HCT116 (cell line): Measurements from ENCODE around the gene TANC1. TPM values are rescaled to one million over a fixed set of nuclear protein-coding genes. Genes with fewer than 3 reads are reported as not detected.

Source experiments
- ATAC-seq: fragments of 200-7000 bp; cut with Tn5 transposase; 2 replicates; pipeline ENCODE4 v1.9.1; 2020; ENCODE audit warnings: mild to moderate bottlenecking, moderate library complexity
- BruUV-seq: library from RNA; stranded (reverse); fragments of 400-500 nt; replicated peaks from 2 replicates; lab custom pipeline; 2021; lab: Mats Ljungman, UMichigan
- CTCF ChIA-PET: fragments of 300-600 bp; sonication (Branson Sonifier 250); formaldehyde crosslinking; loops from one replicate; lab custom pipeline; 2021; ENCODE audit warnings: antibody characterized with exemption; lab: Charles Lee
- POLR2A ChIA-PET: fragments of 300-600, 350-600 bp; sonication (Branson Sonifier 250); formaldehyde crosslinking; loops from one replicate; lab custom pipeline; 2021; ENCODE audit warnings: antibody characterized with exemption; lab: Charles Lee
- RAD21 ChIA-PET, 2 experiments: fragments of 300-600 bp; sonication (Branson Sonifier 250); formaldehyde crosslinking; loops; one replicate each; lab custom pipeline; 2023; ENCODE audit warnings: low total read pairs in 2 of 2; ENCODE audit not compliant: uncharacterized antibody in 2 of 2, unreplicated experiment in 2 of 2, low non-redundant PET in 1 of 2; lab: Charles Lee
- DNase-seq: peaks from one replicate; pipeline ENCODE4 v3.0.0-alpha.2; 2010; ENCODE audit warnings: low read depth, low spot score
- H2AFZ ChIP-seq: fragments of 200-600 bp; shearing (Covaris generic), sonication (generic); 2 replicates; pipeline ENCODE4 v1.6.1; 2017; ENCODE audit warnings: low read depth, mixed run types, mixed read lengths, antibody characterized with exemption, low read length; ENCODE audit not compliant: poor library complexity, severe bottlenecking
- H3K27ac ChIP-seq: 2 replicates; pipeline ENCODE4 v1.5.1; 2012; ENCODE audit warnings: low read depth, low read length
- H3K27me3 ChIP-seq: fragments of 200-600 bp; sonication (generic); 2 replicates; pipeline ENCODE4 v1.6.1; 2016; ENCODE audit warnings: mixed run types, low read length, mixed read lengths; ENCODE audit not compliant: insufficient read depth
- H3K36me3 ChIP-seq, 2 experiments: fragments of 200-500 bp in 1 of 2; fragments of 200-600 bp in 1 of 2; sonication (Bioruptor generic) in 1 of 2; sonication (generic) in 1 of 2; 2 replicates each; pipeline versions ENCODE4 v1.5.1 to v1.6.1; 2014 to 2016; ENCODE audit warnings: low read length in 2 of 2, inconsistent platforms in 1 of 2, mixed read lengths in 1 of 2, mixed run types in 1 of 2; ENCODE audit not compliant: insufficient read depth in 2 of 2, control insufficient read depth in 1 of 2
- H3K4me1 ChIP-seq, 2 experiments: fragments of 200-600 bp in 1 of 2; sonication (generic) in 1 of 2; 2 replicates each; pipeline versions ENCODE4 v1.5.1 to v1.6.1; 2012 to 2017; ENCODE audit warnings: low read length in 2 of 2, inconsistent platforms in 1 of 2, mild to moderate bottlenecking in 1 of 2, mixed read lengths in 1 of 2, mixed run types in 1 of 2, moderate library complexity in 1 of 2; ENCODE audit not compliant: insufficient read depth in 2 of 2, control insufficient read depth in 1 of 2
- H3K4me2 ChIP-seq: fragments of 200-600 bp; sonication (generic); 2 replicates; pipeline ENCODE4 v1.6.1; 2017; ENCODE audit warnings: mixed run types, low read length, mixed read lengths
- H3K4me3 ChIP-seq, 2 experiments: fragments of 200-600 bp in 1 of 2; sonication (generic) in 1 of 2; replicated peaks in 1 of 2; 2 replicates each; pipeline ENCODE4 v1.5.1; 2011 to 2016; ENCODE audit warnings: low read length in 2 of 2, control low read depth in 1 of 2, low read depth in 1 of 2, mild to moderate bottlenecking in 1 of 2, mixed read lengths in 1 of 2, mixed run types in 1 of 2
- H3K79me2 ChIP-seq: fragments of 200-600 bp; sonication (generic); 2 replicates; pipeline ENCODE4 v1.6.1; 2017; ENCODE audit warnings: mild to moderate bottlenecking, mixed run types, low read length, moderate library complexity, mixed read lengths; ENCODE audit not compliant: insufficient read depth
- H3K9ac ChIP-seq: fragments of 200-600 bp; sonication (generic); 2 replicates; pipeline ENCODE4 v1.6.1; 2016; ENCODE audit warnings: low read length, mixed read lengths
- H3K9me2 ChIP-seq: fragments of 200-600 bp; sonication (generic), shearing (Covaris generic); 2 replicates; pipeline ENCODE4 v1.6.1; 2017; ENCODE audit warnings: mixed run types, mild to moderate bottlenecking, moderate library complexity; ENCODE audit not compliant: insufficient read depth
- H3K9me3 ChIP-seq, 2 experiments: fragments of 200-500 bp in 1 of 2; fragments of 200-600 bp in 1 of 2; sonication (Bioruptor generic) in 1 of 2; sonication (generic) in 1 of 2; 2 replicates each; pipeline ENCODE4 v1.6.1; 2014 to 2017; ENCODE audit warnings: low read length in 2 of 2, mixed read lengths in 2 of 2, inconsistent platforms in 1 of 2, low read depth in 1 of 2, mild to moderate bottlenecking in 1 of 2, mixed run types in 1 of 2, moderate library complexity in 1 of 2; ENCODE audit not compliant: control insufficient read depth in 1 of 2, insufficient read depth in 1 of 2
- H4K20me1 ChIP-seq: fragments of 200-600 bp; sonication (generic), shearing (Covaris generic); 2 replicates; pipeline ENCODE4 v1.6.1; 2017; ENCODE audit warnings: mixed run types, mild to moderate bottlenecking, moderate library complexity; ENCODE audit not compliant: insufficient read depth
- ATF3 ChIP-seq: IDR thresholded peaks from 2 replicates; pipeline ENCODE4 v1.6.1; 2012
- CBX3 ChIP-seq: IDR thresholded peaks from 2 replicates; pipeline ENCODE4 v1.6.1; 2012; ENCODE audit warnings: low read depth
- CTCF ChIP-seq, 3 experiments: fragments of 200-600 bp in 1 of 3; sonication (generic) in 1 of 3; IDR thresholded peaks in 2 of 3; conservative IDR thresholded peaks in 1 of 3; 2 replicates each; pipeline ENCODE4 v1.5.1; 2012 to 2017; ENCODE audit warnings: low read depth in 2 of 3, low read length in 2 of 3, antibody characterized with exemption in 1 of 3, borderline replicate concordance in 1 of 3, control low read depth in 1 of 3, mild to moderate bottlenecking in 1 of 3, mixed read lengths in 1 of 3, mixed run types in 1 of 3, moderate library complexity in 1 of 3; ENCODE audit not compliant: insufficient read depth in 1 of 3
- EGR1 ChIP-seq: IDR thresholded peaks from 2 replicates; pipeline ENCODE4 v1.6.1; 2012; ENCODE audit warnings: low read depth
- ELF1 ChIP-seq: IDR thresholded peaks from 2 replicates; pipeline ENCODE4 v1.6.1; 2012; ENCODE audit warnings: low read depth, borderline replicate concordance
- EZH2 ChIP-seq: fragments of 200-600 bp; sonication (generic); IDR thresholded peaks from 2 replicates; pipeline ENCODE4 v1.6.1; 2017; ENCODE audit warnings: antibody characterized with exemption, mixed run types
- JUND ChIP-seq: IDR thresholded peaks from 2 replicates; pipeline ENCODE4 v1.6.1; 2012
- MAX ChIP-seq: IDR thresholded peaks from 2 replicates; pipeline ENCODE4 v1.6.1; 2012
- POLR2A ChIP-seq: IDR thresholded peaks from 2 replicates; pipeline ENCODE4 v1.7.0; 2011; ENCODE audit warnings: borderline replicate concordance; ENCODE audit not compliant: insufficient read depth, insufficient read length; ENCODE audit errors: extremely low read depth
- POLR2AphosphoS5 ChIP-seq: IDR thresholded peaks from 2 replicates; pipeline ENCODE4 v1.6.1; 2011; ENCODE audit warnings: mild to moderate bottlenecking, low read depth, low read length, moderate library complexity
- RAD21 ChIP-seq: IDR thresholded peaks from 2 replicates; pipeline ENCODE4 v1.6.1; 2012; ENCODE audit warnings: low read depth, mild to moderate bottlenecking
- SIN3A ChIP-seq: IDR thresholded peaks from 2 replicates; pipeline ENCODE4 v1.6.1; 2012; ENCODE audit warnings: low read depth
- SRF ChIP-seq: IDR thresholded peaks from 2 replicates; pipeline ENCODE4 v1.6.1; 2012; ENCODE audit warnings: low read depth
- TCF7L2 ChIP-seq: IDR thresholded peaks from 2 replicates; pipeline ENCODE4 v1.7.0; 2011; ENCODE audit warnings: borderline replicate concordance, inconsistent platforms; ENCODE audit not compliant: insufficient read depth, insufficient read length; ENCODE audit errors: extremely low read depth
- YY1 ChIP-seq: IDR thresholded peaks from 2 replicates; pipeline ENCODE4 v1.6.1; 2011; ENCODE audit warnings: low read length, low read depth, moderate library complexity, mild to moderate bottlenecking; ENCODE audit not compliant: insufficient replicate concordance; ENCODE audit errors: extremely low read depth
- ZBTB33 ChIP-seq: IDR thresholded peaks from 2 replicates; pipeline ENCODE4 v1.6.1; 2011; ENCODE audit warnings: mild to moderate bottlenecking, low read length, moderate library complexity; ENCODE audit not compliant: insufficient replicate concordance; ENCODE audit errors: extremely low read depth
- ZNF274 ChIP-seq: fragments of 200-500 bp; sonication (Bioruptor generic); IDR thresholded peaks from 2 replicates; pipeline ENCODE4 v1.6.1; 2014; ENCODE audit warnings: mild to moderate bottlenecking, low read depth, low read length, inconsistent platforms
- intact Hi-C: fragments of 100-400 bp; cut with micrococcal nuclease; formaldehyde crosslinking; loops from 2 replicates; pipeline ENCODE4 v1.10.0; 2022
- total RNA-seq: library from RNA; stranded (reverse); gene quantifications from one replicate; pipeline ENCODE4 v1.2.1, GENCODE V29; 2021; ENCODE audit not compliant: unreplicated experiment

Gene TANC1
- total RNA-seq, 1 experiment from 2014 or later, result 15.1 TPM

- CTCF ChIA-PET, result no interaction called here
These were observed 120.5 kb downstream of the TANC1 start for GRCh38 chr2:159088906-159089305.

GRCh38 chr2:159089543-159089942 is 121.1 kb downstream of the TANC1 start:
- ChIA-PET CTCF (no interaction called here), POLR2A (no interaction called here), RAD21 (no interaction called here)
- peaks cover 9% of the 10 kb centered on the region; the same call in 1 of the 2 replicates for H3K79me2 ChIP-seq
- no peaks in the 10 kb centered on the region for H3K36me3 ChIP-seq
- H3K4me3 ChIP-seq, result no peak overlapping the region
- H3K4me1 ChIP-seq, result peaks cover 7 to 9% of the 10 kb centered on the region in 2 experiments; a peak in 2 of 4 replicates
- no TSS peak for BruUV-seq
- ATAC-seq (no peak), DNase-seq (no peak)
- intact Hi-C loops, result no loop called here
- no peak overlapping the region for H3K4me2 ChIP-seq
- H3K27me3 ChIP-seq, result no peaks in the 10 kb centered on the region
- H3K9me2 ChIP-seq, result no peaks in the 10 kb centered on the region
- H3K9ac ChIP-seq, result no peak overlapping the region
- no peak overlapping the region for H3K27ac ChIP-seq
- H3K9me3 ChIP-seq, result no peaks in the 10 kb centered on the region
- no peaks in the 10 kb centered on the region for H4K20me1 ChIP-seq
- H2AFZ ChIP-seq, result no peak overlapping the region
- TF ChIP-seq CTCF (IDR thresholded peaks at IDR 0.05 in 2 of 3, conservative IDR thresholded peaks at IDR 0.05 in 1 of 3; ENCODE audit: borderline replicate concordance in 1 of 3, insufficient read depth in 1 of 3, low read depth in 2 of 3, low read length in 2 of 3) (no peak), POLR2A (no peak), SRF (no peak), TCF7L2 (no peak), YY1 (no peak), ATF3 (no peak), EGR1 (no peak), ZBTB33 (no peak), MAX (no peak)

More at GRCh38 chr2:159088906-159089305, 120.5 kb downstream of the TANC1 start:
- DNase-seq (no peak), ATAC-seq (no peak)
- Histone ChIP-seq H3K4me2 (no peak overlapping the region), H2AFZ (no peak overlapping the region), H3K36me3 (no peaks in the 10 kb centered on the region), H3K9me3 (no peaks in the 10 kb centered on the region), H3K27ac (no peak overlapping the region), H3K79me2 (0 out of 2 replicates have a peak, but pooled peaks cover 4% of the 10 kb centered on the region), H3K27me3 (no peaks in the 10 kb centered on the region), H3K4me1 (peaks cover 7 to 9% of the 10 kb centered on the region in 2 experiments; a peak in 2 of 4 replicates), H3K9ac (no peak overlapping the region), H3K4me3 (no peak overlapping the region), H4K20me1 (no peaks in the 10 kb centered on the region), H3K9me2 (no peaks in the 10 kb centered on the region)
- no peak for TF ChIP-seq SRF
- no peak for TF ChIP-seq MAX
- TF ChIP-seq ELF1, result no peak
- no peak for TF ChIP-seq JUND
- TF ChIP-seq SIN3A, result no peak
- TF ChIP-seq ZNF274, result no peak
- no peak for TF ChIP-seq POLR2A
- no peak for TF ChIP-seq RAD21
- TF ChIP-seq TCF7L2, result no peak
- TF ChIP-seq CBX3, result no peak
- no peak for TF ChIP-seq EZH2
- no peak for TF ChIP-seq EGR1
- no peak for TF ChIP-seq POLR2AphosphoS5
- no TSS peak for BruUV-seq
- intact Hi-C loops, result no loop called here
- POLR2A ChIA-PET, result no interaction called here
- RAD21 ChIA-PET, result no interaction called here
